Activated naive CD8-positive, alpha-beta T cell treated with anti-CD3 and anti-CD28 coated beads, Interleukin-2, amount 10 ng/mL, durations not matched to agents 7 days and 5 days (primary cell): ENCODE results near the gene ACTN1. TPM values are rescaled to one million over a fixed set of nuclear protein-coding genes. Genes with fewer than 3 reads are reported as not detected.
A peak's percentile ranks its signal among the peaks of the same experiment; 100 is the strongest.

ENCODE experiments used
- ATAC-seq: fragments of 150-1000 bp; cut with Tn5 transposase; one replicate; pipeline ENCODE4 v1.10.0; 2021; ENCODE audit warnings: low read depth, moderate library complexity
- POLR2A ChIA-PET: fragments of 350-600 bp; sonication (Branson Sonifier 250); formaldehyde crosslinking; loops from one replicate; lab custom pipeline; 2021; ENCODE audit warnings: antibody characterized with exemption; lab: Charles Lee
- DNase-seq: peaks from one replicate; pipeline ENCODE4 v3.0.0; 2021
- H3K27ac Mint-ChIP-seq: one replicate; pipeline ENCODE4 v1.8.0; 2022; ENCODE audit warnings: mild to moderate bottlenecking, mixed read lengths
- H3K27me3 Mint-ChIP-seq: one replicate; pipeline ENCODE4 v1.8.0; 2022; ENCODE audit warnings: mild to moderate bottlenecking, moderate library complexity, mixed read lengths
- H3K36me3 Mint-ChIP-seq: one replicate; pipeline ENCODE4 v1.8.0; 2021; ENCODE audit warnings: mild to moderate bottlenecking, mixed read lengths
- H3K4me1 Mint-ChIP-seq: one replicate; pipeline ENCODE4 v1.8.0; 2021; ENCODE audit warnings: mixed read lengths
- H3K4me3 Mint-ChIP-seq: one replicate; pipeline ENCODE4 v1.8.0; 2022; ENCODE audit warnings: mild to moderate bottlenecking, moderate library complexity, mixed read lengths
- H3K9me3 Mint-ChIP-seq: one replicate; pipeline ENCODE4 v1.8.0; 2021; ENCODE audit warnings: mixed read lengths
- total RNA-seq, 2 experiments: library from RNA; stranded (reverse); gene quantifications; one replicate each; pipeline ENCODE4 v1.2.3, GENCODE V29; 2021

Gene ACTN1
- total RNA-seq, 2 experiments from 2014 or later: 63.8 to 71.5 TPM

- no peak for DNase-seq
- Mint-ChIP-seq H3K4me3 (peak overlapping the region; percentile 62), H3K9me3 (peaks cover 4% of the 10 kb centered on the region), H3K36me3 (peaks cover 44% of the 10 kb centered on the region), H3K27ac (no peak overlapping the region), H3K27me3 (no peaks in the 10 kb centered on the region), H3K4me1 (peaks cover 67% of the 10 kb centered on the region)
- ATAC-seq: no peak
- POLR2A ChIA-PET: no interaction called here
These were observed 7.6 kb downstream of the ACTN1 start for GRCh38 chr14:68971411-68972035.

GRCh38 chr14:68970736-68971135, 8.4 kb downstream of the ACTN1 start:
- DNase-seq (no peak), ATAC-seq (no peak)
- Mint-ChIP-seq H3K9me3 (peaks cover 4% of the 10 kb centered on the region), H3K4me3 (peak overlapping the region; percentile 32), H3K4me1 (peaks cover 64% of the 10 kb centered on the region), H3K27me3 (no peaks in the 10 kb centered on the region), H3K27ac (no peak overlapping the region), H3K36me3 (peaks cover 36% of the 10 kb centered on the region)
- POLR2A ChIA-PET: no interaction called here

- Mint-ChIP-seq H3K27me3 (no peaks in the 10 kb centered on the region), H3K9me3 (peaks cover 4% of the 10 kb centered on the region), H3K4me3 (peak overlapping the region; percentile 32), H3K4me1 (peaks cover 65% of the 10 kb centered on the region), H3K27ac (peak overlapping the region; percentile 50), H3K36me3 (peaks cover 32% of the 10 kb centered on the region)
- ATAC-seq: peak; percentile 34
- POLR2A ChIA-PET: interaction anchor here (1.2 to 2.5 kb wide), 3 partner anchors 7 to 41 kb away, joined by 3 to 14 read pairs (median 3); no protein-coding TSS in a partner anchor
- DNase-seq: no peak
These were observed 9.0 kb downstream of the ACTN1 start for GRCh38 chr14:68970038-68970612.

GRCh38 chr14:68969278-68970033, 9.6 kb downstream of the ACTN1 start:
- DNase-seq: no peak
- POLR2A ChIA-PET: interaction anchor here (1.2 to 2.5 kb wide), 4 partner anchors 8 to 41 kb away, joined by 3 to 14 read pairs (median 5); no protein-coding TSS in a partner anchor
- Mint-ChIP-seq H3K36me3 (peaks cover 25% of the 10 kb centered on the region), H3K4me1 (peaks cover 62% of the 10 kb centered on the region), H3K9me3 (peaks cover 2% of the 10 kb centered on the region), H3K4me3 (peak overlapping the region; percentile 32), H3K27ac (peak overlapping the region; percentile 50), H3K27me3 (no peaks in the 10 kb centered on the region)
- ATAC-seq: no peak

GRCh38 chr14:68968721-68969120, 10.4 kb downstream of the ACTN1 start:
- peaks cover 18% of the 10 kb centered on the region for H3K36me3 Mint-ChIP-seq
- H3K27ac Mint-ChIP-seq: peak overlapping the region; percentile 3
- peaks cover 61% of the 10 kb centered on the region for H3K4me1 Mint-ChIP-seq
- H3K4me3 Mint-ChIP-seq: peak overlapping the region; percentile 54
- POLR2A ChIA-PET: interaction anchor here (1.4 to 2.5 kb wide), 2 partner anchors 9 to 13 kb away, joined by 7 to 14 read pairs; no protein-coding TSS in a partner anchor
- ATAC-seq: no peak
- DNase-seq: no peak
- H3K27me3 Mint-ChIP-seq: no peaks in the 10 kb centered on the region
- H3K9me3 Mint-ChIP-seq: peaks cover 1% of the 10 kb centered on the region

- H3K27ac Mint-ChIP-seq: peak overlapping the region; percentile 45
- peaks cover 67% of the 10 kb centered on the region for H3K4me1 Mint-ChIP-seq
- POLR2A ChIA-PET: interaction anchor here (1.4 to 2.5 kb wide), 2 partner anchors 10 to 13 kb away, joined by 7 to 14 read pairs; no protein-coding TSS in a partner anchor
- H3K9me3 Mint-ChIP-seq: no peaks in the 10 kb centered on the region
- no peaks in the 10 kb centered on the region for H3K27me3 Mint-ChIP-seq
- H3K4me3 Mint-ChIP-seq: peak overlapping the region; percentile 55
- H3K36me3 Mint-ChIP-seq: peaks cover 13% of the 10 kb centered on the region
- ATAC-seq: peak; percentile 87
- peak; percentile 59 for DNase-seq
These were observed 11.1 kb downstream of the ACTN1 start for GRCh38 chr14:68968051-68968450.

- Mint-ChIP-seq H3K36me3 (peaks cover 13% of the 10 kb centered on the region), H3K4me1 (peaks cover 72% of the 10 kb centered on the region), H3K4me3 (peak overlapping the region; percentile 55), H3K27ac (peak overlapping the region; percentile 45), H3K9me3 (no peaks in the 10 kb centered on the region), H3K27me3 (no peaks in the 10 kb centered on the region)
- ATAC-seq (no peak), DNase-seq (no peak)
- POLR2A ChIA-PET: interaction anchor here (1.1 kb wide), 1 partner anchor 10 kb away, joined by 5 read pairs; no protein-coding TSS in a partner anchor
These were observed 11.6 kb downstream of the ACTN1 start for GRCh38 chr14:68967459-68967940.

GRCh38 chr14:68966872-68967301, 12.2 kb downstream of the ACTN1 start:
- H3K36me3 Mint-ChIP-seq: peaks cover 11% of the 10 kb centered on the region
- no peaks in the 10 kb centered on the region for H3K27me3 Mint-ChIP-seq
- POLR2A ChIA-PET: interaction anchor here (1.1 kb wide), 1 partner anchor 10 kb away, joined by 5 read pairs; no protein-coding TSS in a partner anchor
- no peak overlapping the region for H3K4me3 Mint-ChIP-seq
- no peaks in the 10 kb centered on the region for H3K9me3 Mint-ChIP-seq
- peaks cover 73% of the 10 kb centered on the region for H3K4me1 Mint-ChIP-seq
- no peak overlapping the region for H3K27ac Mint-ChIP-seq
- no peak for DNase-seq
- ATAC-seq: no peak

- ATAC-seq: no peak
- H3K36me3 Mint-ChIP-seq: peaks cover 9% of the 10 kb centered on the region
- POLR2A ChIA-PET: no interaction called here
- no peak overlapping the region for H3K4me3 Mint-ChIP-seq
- DNase-seq: no peak
- peaks cover 59% of the 10 kb centered on the region for H3K4me1 Mint-ChIP-seq
- peak overlapping the region; percentile 77 for H3K27ac Mint-ChIP-seq
- no peaks in the 10 kb centered on the region for H3K27me3 Mint-ChIP-seq
- H3K9me3 Mint-ChIP-seq: no peaks in the 10 kb centered on the region
These were observed 13.8 kb downstream of the ACTN1 start for GRCh38 chr14:68965261-68965761.

GRCh38 chr14:68964300-68965093, 14.6 kb downstream of the ACTN1 start:
- H3K4me3 Mint-ChIP-seq: no peak overlapping the region

GRCh38 chr14:68962681-68963080, 16.4 kb downstream of the ACTN1 start:
- H3K27ac Mint-ChIP-seq: peak overlapping the region; percentile 46
- H3K4me3 Mint-ChIP-seq: no peak overlapping the region
- H3K4me1 Mint-ChIP-seq: peaks cover 54% of the 10 kb centered on the region

More at GRCh38 chr14:68964300-68965093, 14.6 kb downstream of the ACTN1 start:
- DNase-seq (no peak), ATAC-seq (no peak)
- no peaks in the 10 kb centered on the region for H3K27me3 Mint-ChIP-seq
- POLR2A ChIA-PET: no interaction called here
- peaks cover 55% of the 10 kb centered on the region for H3K4me1 Mint-ChIP-seq
- H3K9me3 Mint-ChIP-seq: no peaks in the 10 kb centered on the region
- H3K27ac Mint-ChIP-seq: no peak overlapping the region
- H3K36me3 Mint-ChIP-seq: peaks cover 9% of the 10 kb centered on the region

More at GRCh38 chr14:68962681-68963080, 16.4 kb downstream of the ACTN1 start:
- POLR2A ChIA-PET: interaction anchor here (1.0 kb wide), 1 partner anchor 94 kb away, joined by 3 read pairs; no protein-coding TSS in a partner anchor
- Mint-ChIP-seq H3K36me3 (peaks cover 9% of the 10 kb centered on the region), H3K27me3 (no peaks in the 10 kb centered on the region), H3K9me3 (no peaks in the 10 kb centered on the region)
- ATAC-seq: no peak
- DNase-seq: no peak
